ENCODE measurements around the gene SNTG2.

The SNTG2 gene

GRCh38 chr2:922185-922584 lies 28.5 kb upstream of the SNTG2 start:
- TF ChIP-seq POU6F1 (CRISPR knock-in tag; IDR thresholded peaks at IDR 0.05; ENCODE audit: borderline replicate concordance, low read depth) (no peak), ESRRG (CRISPR knock-in tag; IDR thresholded peaks at IDR 0.05) (no peak), SNAI2 (CRISPR knock-in tag; IDR thresholded peaks at IDR 0.05) (no peak), PPARA (CRISPR knock-in tag; IDR thresholded peaks at IDR 0.05; ENCODE audit: borderline replicate concordance) (no peak), GLIS3 (CRISPR knock-in tag; IDR thresholded peaks at IDR 0.05) (no peak), RARB (CRISPR knock-in tag; IDR thresholded peaks at IDR 0.05) (no peak), TCF4 (CRISPR knock-in tag; IDR thresholded peaks at IDR 0.05; ENCODE audit: borderline replicate concordance) (no peak), CREB5 (CRISPR knock-in tag; IDR thresholded peaks at IDR 0.05; ENCODE audit: low read depth) (no peak), PATZ1 (CRISPR knock-in tag; IDR thresholded peaks at IDR 0.05; ENCODE audit: borderline replicate concordance) (no peak), ARNTL (CRISPR knock-in tag; IDR thresholded peaks at IDR 0.05; ENCODE audit: borderline replicate concordance, low read depth) (no peak), BACH2 (CRISPR knock-in tag; IDR thresholded peaks at IDR 0.05; ENCODE audit: borderline replicate concordance) (no peak), ZNF70 (CRISPR knock-in tag; IDR thresholded peaks at IDR 0.05) (no peak), CSRNP3 (CRISPR knock-in tag; IDR thresholded peaks at IDR 0.05) (no peak), OSR1 (CRISPR knock-in tag; IDR thresholded peaks at IDR 0.05) (no peak), TSHZ2 (CRISPR knock-in tag; IDR thresholded peaks at IDR 0.05) (no peak)
- no peak for ATAC-seq

GRCh38 chr2:923832-924601 lies 26.6 kb upstream of the SNTG2 start:
- ATAC-seq, result no peak
- TF ChIP-seq ZNF70 (CRISPR knock-in tag; IDR thresholded peaks at IDR 0.05) (no peak), CREB5 (CRISPR knock-in tag; IDR thresholded peaks at IDR 0.05; ENCODE audit: low read depth) (no peak), PPARA (CRISPR knock-in tag; IDR thresholded peaks at IDR 0.05; ENCODE audit: borderline replicate concordance) (no peak), ISL1 (CRISPR knock-in tag; IDR thresholded peaks at IDR 0.05) (no peak), GLIS3 (CRISPR knock-in tag; IDR thresholded peaks at IDR 0.05) (no peak), POU6F1 (CRISPR knock-in tag; IDR thresholded peaks at IDR 0.05; ENCODE audit: borderline replicate concordance, low read depth) (no peak), ARNTL (CRISPR knock-in tag; IDR thresholded peaks at IDR 0.05; ENCODE audit: borderline replicate concordance, low read depth) (no peak)
